NK-92 (cell line): ENCODE measurements around the gene ACOT7.

Experiments used
- DNase-seq: peaks from one replicate; lab custom pipeline; 2025; ENCODE audit not compliant: unreplicated experiment; lab: John Stamatoyannopoulos, UW

Gene ACOT7

GRCh38 chr1:6347641-6348487, 45.7 kb downstream of the ACOT7 start:
- no peak for DNase-seq

- no peak for DNase-seq
These were observed 48.1 kb downstream of the ACOT7 start for GRCh38 chr1:6345460-6345859.

GRCh38 chr1:6345009-6345408, 48.6 kb downstream of the ACOT7 start:
- no peak for DNase-seq

GRCh38 chr1:6343506-6344405, 49.8 kb downstream of the ACOT7 start:
- DNase-seq, result no peak

GRCh38 chr1:6342056-6342455, 51.5 kb downstream of the ACOT7 start:
- no peak for DNase-seq

- no peak for DNase-seq
These were observed 54.9 kb downstream of the ACOT7 start for GRCh38 chr1:6338695-6339094.

GRCh38 chr1:6336776-6337622, 56.6 kb downstream of the ACOT7 start:
- DNase-seq, result no peak

- no peak for DNase-seq
These were observed 59.1 kb downstream of the ACOT7 start for GRCh38 chr1:6334261-6334993.

- DNase-seq, result no peak
These were observed 60.7 kb downstream of the ACOT7 start for GRCh38 chr1:6332821-6333220.

- DNase-seq, result no peak
These were observed 61.9 kb downstream of the ACOT7 start for GRCh38 chr1:6331543-6332273.

- DNase-seq, result no peak
These were observed 63.1 kb downstream of the ACOT7 start for GRCh38 chr1:6330410-6330911.

- no peak for DNase-seq
These were observed 63.7 kb downstream of the ACOT7 start for GRCh38 chr1:6329851-6330250.

GRCh38 chr1:6329396-6329795, 64.2 kb downstream of the ACOT7 start:
- no peak for DNase-seq

GRCh38 chr1:6328696-6329095, 64.9 kb downstream of the ACOT7 start:
- DNase-seq, result no peak

GRCh38 chr1:6328091-6328490, 65.5 kb downstream of the ACOT7 start:
- no peak for DNase-seq

- DNase-seq, result no peak
These were observed 68.1 kb downstream of the ACOT7 start for GRCh38 chr1:6325482-6325881.

GRCh38 chr1:6322161-6322560, 71.4 kb downstream of the ACOT7 start:
- DNase-seq, result no peak

GRCh38 chr1:6321205-6321604, 72.4 kb downstream of the ACOT7 start:
- DNase-seq, result no peak

- no peak for DNase-seq
These were observed 76.3 kb downstream of the ACOT7 start for GRCh38 chr1:6317098-6317760.
